Measurements from ENCODE around the gene DIAPH2. TPM values are rescaled to one million over a fixed set of nuclear protein-coding genes. Genes with fewer than 3 reads are reported as not detected.

DIAPH2 gene
- total and polyA plus RNA-seq, 2 donors (not counting 1 experiment from before 2014, with no cell fraction given): 4.2 to 32.4 TPM

DNA sequence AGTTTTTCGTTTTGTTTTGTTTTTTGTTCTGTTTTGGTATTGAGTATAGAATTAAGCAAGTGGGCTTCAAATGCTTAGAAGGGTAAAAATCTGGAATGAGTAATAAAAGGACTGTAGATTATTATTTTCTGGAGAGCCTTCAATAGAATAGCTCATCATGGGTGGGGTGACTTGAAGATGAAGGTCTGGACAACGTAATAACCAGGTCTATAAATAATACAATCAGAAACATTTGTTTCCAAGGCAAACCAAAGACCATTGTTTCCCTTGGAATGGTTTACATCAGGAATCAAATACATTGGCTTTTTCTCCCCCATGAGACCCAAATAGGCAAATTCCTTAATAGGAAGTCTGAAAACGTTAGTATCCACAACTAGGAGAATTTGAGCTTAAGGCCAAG is 920.6 kb downstream of the DIAPH2 start:
- Histone ChIP-seq H3K27me3 (replicated peaks in 1 of 4; ENCODE audit: control extremely low read depth in 1 of 4, control insufficient read depth in 3 of 4, insufficient read depth in 4 of 4, low read length in 3 of 4) (no peaks in the 10 kb centered on the region), H3K4me2 (replicated peaks; ENCODE audit: low read depth, low read length, poor library complexity, severe bottlenecking) (no peak overlapping the region), H3K9ac (ENCODE audit: low read length) (no peak overlapping the region), H3K4me1 (ENCODE audit: control insufficient read depth in 2 of 2, insufficient read depth in 2 of 2, low read length in 2 of 2) (no peaks in the 10 kb centered on the region), H3K4me3 (ENCODE audit: control extremely low read depth in 1 of 5, extremely low read depth in 1 of 5, insufficient read depth in 1 of 5, low read depth in 2 of 5, low read length in 4 of 5) (no peak overlapping the region), H3K79me2 (ENCODE audit: control insufficient read depth, insufficient read depth, low read length) (no peaks in the 10 kb centered on the region), H3K27ac (ENCODE audit: low read length in 2 of 2) (no peak overlapping the region), H3K9me3 (ENCODE audit: control extremely low read depth in 1 of 3, control insufficient read depth in 2 of 3, insufficient read depth in 1 of 3, low read length in 2 of 3) (no peaks in the 10 kb centered on the region), H2AFZ (ENCODE audit: insufficient read depth, low read depth, low read length, poor library complexity, severe bottlenecking) (no peak overlapping the region), H4K20me1 (ENCODE audit: control insufficient read depth, insufficient read depth, low read length, poor library complexity, severe bottlenecking) (no peaks in the 10 kb centered on the region), H3K36me3 (replicated peaks in 1 of 2; ENCODE audit: control extremely low read depth in 1 of 2, control insufficient read depth in 1 of 2, extremely low read depth in 1 of 2, insufficient read depth in 2 of 2, low read length in 1 of 2) (no peaks in the 10 kb centered on the region)
- H3K4me1 Mint-ChIP-seq: no peaks in the 10 kb centered on the region
- ChIA-PET POLR2A (no interaction called here), CTCF (no interaction called here)
- no peak overlapping the region for H3K4me3 Mint-ChIP-seq
- H3K27ac Mint-ChIP-seq: no peak overlapping the region
- no peak for DNase-seq
- no peaks in the 10 kb centered on the region for H3K9me3 Mint-ChIP-seq (ENCODE audit: insufficient read depth)
- intact Hi-C loops (cut with micrococcal nuclease): no loop called here
- no CpG with 5 or more reads among the region's 3 CpGs for WGBS (ENCODE audit: insufficient coverage)
- ATAC-seq (ENCODE audit: low read depth): no peak
- no peaks in the 10 kb centered on the region for H3K27me3 Mint-ChIP-seq
- TF ChIP-seq, protein P1, sequence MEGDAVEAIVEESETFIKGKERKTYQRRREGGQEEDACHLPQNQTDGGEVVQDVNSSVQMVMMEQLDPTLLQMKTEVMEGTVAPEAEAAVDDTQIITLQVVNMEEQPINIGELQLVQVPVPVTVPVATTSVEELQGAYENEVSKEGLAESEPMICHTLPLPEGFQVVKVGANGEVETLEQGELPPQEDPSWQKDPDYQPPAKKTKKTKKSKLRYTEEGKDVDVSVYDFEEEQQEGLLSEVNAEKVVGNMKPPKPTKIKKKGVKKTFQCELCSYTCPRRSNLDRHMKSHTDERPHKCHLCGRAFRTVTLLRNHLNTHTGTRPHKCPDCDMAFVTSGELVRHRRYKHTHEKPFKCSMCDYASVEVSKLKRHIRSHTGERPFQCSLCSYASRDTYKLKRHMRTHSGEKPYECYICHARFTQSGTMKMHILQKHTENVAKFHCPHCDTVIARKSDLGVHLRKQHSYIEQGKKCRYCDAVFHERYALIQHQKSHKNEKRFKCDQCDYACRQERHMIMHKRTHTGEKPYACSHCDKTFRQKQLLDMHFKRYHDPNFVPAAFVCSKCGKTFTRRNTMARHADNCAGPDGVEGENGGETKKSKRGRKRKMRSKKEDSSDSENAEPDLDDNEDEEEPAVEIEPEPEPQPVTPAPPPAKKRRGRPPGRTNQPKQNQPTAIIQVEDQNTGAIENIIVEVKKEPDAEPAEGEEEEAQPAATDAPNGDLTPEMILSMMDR (IDR thresholded peaks at IDR 0.05): no peak
- TF ChIP-seq EZH2 (IDR thresholded peaks at IDR 0.05; ENCODE audit: borderline replicate concordance, insufficient read depth, low read depth, low read length, poor library complexity, severe bottlenecking): no peak

DNA sequence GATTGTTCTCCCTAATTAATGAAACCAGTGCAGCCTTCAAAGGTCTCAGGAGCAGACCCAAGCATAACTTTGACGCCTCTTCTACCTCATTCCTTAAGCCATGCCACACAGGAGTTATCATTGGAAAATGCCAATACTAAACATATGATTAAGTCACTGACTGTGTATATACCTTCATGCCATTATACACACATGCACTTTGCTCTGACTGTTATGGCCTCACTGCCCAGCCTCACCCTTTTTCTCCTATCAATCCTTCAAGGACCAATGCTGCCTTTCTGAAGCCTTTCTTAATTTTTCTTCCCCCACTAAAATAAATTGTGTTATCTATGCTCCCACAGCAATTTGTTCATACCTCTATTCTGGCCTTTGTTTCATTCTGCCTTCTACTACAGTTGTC is 924.7 kb downstream of the DIAPH2 start:
- no peaks in the 10 kb centered on the region for H3K27me3 Mint-ChIP-seq
- POLR2A ChIA-PET: no interaction called here
- intact Hi-C loops (cut with micrococcal nuclease): no loop called here
- H3K4me1 ChIP-seq (ENCODE audit: control insufficient read depth in 2 of 2, insufficient read depth in 2 of 2, low read length in 2 of 2): no peaks in the 10 kb centered on the region
- no peaks in the 10 kb centered on the region for H3K36me3 ChIP-seq (replicated peaks in 1 of 2; ENCODE audit: control extremely low read depth in 1 of 2, control insufficient read depth in 1 of 2, extremely low read depth in 1 of 2, insufficient read depth in 2 of 2, low read length in 1 of 2)
- no peak overlapping the region for H3K4me3 Mint-ChIP-seq
- H3K27ac Mint-ChIP-seq: no peak overlapping the region
- H3K27ac ChIP-seq (ENCODE audit: low read length in 2 of 2): no peak overlapping the region
- H3K4me3 ChIP-seq (ENCODE audit: control extremely low read depth in 1 of 5, extremely low read depth in 1 of 5, insufficient read depth in 1 of 5, low read depth in 2 of 5, low read length in 4 of 5): no peak overlapping the region
- H3K9me3 Mint-ChIP-seq (ENCODE audit: insufficient read depth): no peaks in the 10 kb centered on the region
- no peaks in the 10 kb centered on the region for H3K27me3 ChIP-seq (replicated peaks in 1 of 4; ENCODE audit: control extremely low read depth in 1 of 4, control insufficient read depth in 3 of 4, insufficient read depth in 4 of 4, low read length in 3 of 4)
- H4K20me1 ChIP-seq (ENCODE audit: control insufficient read depth, insufficient read depth, low read length, poor library complexity, severe bottlenecking): no peaks in the 10 kb centered on the region
- no peak for ATAC-seq (ENCODE audit: low read depth)
- no peak overlapping the region for H3K4me2 ChIP-seq (replicated peaks; ENCODE audit: low read depth, low read length, poor library complexity, severe bottlenecking)
- DNase-seq: no peak
- TF ChIP-seq, protein P1 (IDR thresholded peaks at IDR 0.05): no peak
- no peak for TF ChIP-seq EZH2 (IDR thresholded peaks at IDR 0.05; ENCODE audit: borderline replicate concordance, insufficient read depth, low read depth, low read length, poor library complexity, severe bottlenecking)
- H2AFZ ChIP-seq (ENCODE audit: insufficient read depth, low read depth, low read length, poor library complexity, severe bottlenecking): no peak overlapping the region
- CTCF ChIA-PET: no interaction called here
- no peaks in the 10 kb centered on the region for H3K79me2 ChIP-seq (ENCODE audit: control insufficient read depth, insufficient read depth, low read length)
- no peaks in the 10 kb centered on the region for H3K9me3 ChIP-seq (ENCODE audit: control extremely low read depth in 1 of 3, control insufficient read depth in 2 of 3, insufficient read depth in 1 of 3, low read length in 2 of 3)
- no CpG with 5 or more reads among the region's 1 CpG for WGBS (ENCODE audit: insufficient coverage)
- no peaks in the 10 kb centered on the region for H3K4me1 Mint-ChIP-seq
- H3K9ac ChIP-seq (ENCODE audit: low read length): no peak overlapping the region

All from B cell (primary cell).